GM12878 (cell line): Measurements from ENCODE around the gene GIGYF1. TPM values are rescaled to one million over a fixed set of nuclear protein-coding genes. Genes with fewer than 3 reads are reported as not detected.

Experiments used
- ATAC-seq: fragments of 200-7000 bp; cut with Tn5 transposase; 3 replicates; pipeline ENCODE4 v1.9.1; 2020; ENCODE audit warnings: mild to moderate bottlenecking, moderate library complexity
- BruUV-seq: library from RNA; stranded (reverse); fragments of 400-500 nt; replicated peaks from 2 replicates; lab custom pipeline; 2021; lab: Mats Ljungman, UMichigan
- CTCF ChIA-PET: fragments of 300-600 bp; sonication (Branson Sonifier 250); formaldehyde crosslinking; extraction: SDS; loops from one replicate; lab custom pipeline; 2021; ENCODE audit warnings: inconsistent platforms; lab: Yijun Ruan, JAX
- POLR2A ChIA-PET: fragments of 350-600 bp; formaldehyde crosslinking; extraction: SDS; loops from one replicate; lab custom pipeline; 2021; ENCODE audit warnings: inconsistent platforms; lab: Charles Lee
- RAD21 ChIA-PET: fragments of 300-600 bp; sonication (Branson Sonifier 250); formaldehyde crosslinking; loops from one replicate; lab custom pipeline; 2023; ENCODE audit warnings: antibody characterized with exemption; ENCODE audit not compliant: unreplicated experiment; lab: Charles Lee
- SMC1A ChIA-PET: fragments of 300-600 bp; sonication (Branson Sonifier 250); formaldehyde crosslinking; loops from one replicate; lab custom pipeline; 2023; ENCODE audit not compliant: unreplicated experiment, uncharacterized antibody; lab: Charles Lee
- DNase-seq: peaks from one replicate; pipeline ENCODE4 v3.0.0-alpha.2; 2011; ENCODE audit warnings: low read depth, low spot score
- FAIRE-seq: peaks from 3 replicates; lab custom pipeline; 2011; peaks lifted over from hg19 to GRCh38; lab: Jason Lieb, UNC
- H2AFZ ChIP-seq: 2 replicates; pipeline ENCODE4 v1.6.0; 2011; ENCODE audit warnings: low read depth, low read length, control low read depth; ENCODE audit not compliant: control insufficient read depth
- H3K27ac ChIP-seq: 2 replicates; pipeline ENCODE4 v1.5.1; 2011; ENCODE audit warnings: control low read depth; ENCODE audit not compliant: control insufficient read depth, insufficient read depth
- H3K27me3 ChIP-seq, 2 experiments: replicated peaks in 1 of 2; 2 replicates each; pipeline versions ENCODE4 v1.6.0 to v1.6.1; 2011; ENCODE audit warnings: low read length in 1 of 2; ENCODE audit not compliant: control insufficient read depth in 2 of 2, insufficient read depth in 2 of 2
- H3K36me3 ChIP-seq, 2 experiments: 2 replicates each; pipeline ENCODE4 v1.5.1; 2011; ENCODE audit warnings: low read length in 1 of 2; ENCODE audit not compliant: control insufficient read depth in 2 of 2, insufficient read depth in 2 of 2
- H3K4me1 ChIP-seq: 2 replicates; pipeline ENCODE4 v1.6.1; 2011; ENCODE audit warnings: mild to moderate bottlenecking, low read length, moderate library complexity, mixed read lengths; ENCODE audit not compliant: control insufficient read depth, insufficient read depth
- H3K4me2 ChIP-seq: 2 replicates; pipeline ENCODE4 v1.6.0; 2011; ENCODE audit warnings: control low read depth; ENCODE audit not compliant: control insufficient read depth, insufficient read depth
- H3K4me3 ChIP-seq: fragments of 200-600 bp; sonication (generic); 2 replicates; pipeline ENCODE4 v1.5.1; 2016
- H3K79me2 ChIP-seq: 2 replicates; pipeline ENCODE4 v1.6.0; 2011; ENCODE audit warnings: low read length; ENCODE audit not compliant: control insufficient read depth, insufficient read depth
- H3K9ac ChIP-seq: 2 replicates; pipeline ENCODE4 v1.8.0; 2011; ENCODE audit warnings: low read length, control low read depth, mixed read lengths; ENCODE audit not compliant: control insufficient read depth, insufficient read depth
- H3K9me3 ChIP-seq: replicated peaks from 3 replicates; pipeline ENCODE4 v1.5.1; 2011; ENCODE audit warnings: mild to moderate bottlenecking, low read length; ENCODE audit not compliant: control insufficient read depth, insufficient read depth
- H4K20me1 ChIP-seq: 2 replicates; pipeline ENCODE4 v1.6.0; 2011; ENCODE audit not compliant: control insufficient read depth, insufficient read depth
- HCFC1 ChIP-seq: fragments of 150-350 bp; IDR thresholded peaks from 2 replicates; pipeline ENCODE4 v1.6.1; 2014; ENCODE audit warnings: low read length
- JUNB ChIP-seq: IDR thresholded peaks from 2 replicates; pipeline ENCODE4 v1.6.1; 2016; ENCODE audit warnings: antibody characterized with exemption, mild to moderate bottlenecking
- POLR2AphosphoS2 ChIP-seq: IDR thresholded peaks from 2 replicates; pipeline ENCODE4 v1.6.1; 2011; ENCODE audit warnings: low read depth, mild to moderate bottlenecking, low read length, improper control_type of control experiment, moderate library complexity
- SREBF1 ChIP-seq: IDR thresholded peaks from 2 replicates; pipeline ENCODE4 v1.6.1; 2012; ENCODE audit warnings: mild to moderate bottlenecking, low read length
- ZNF217 ChIP-seq: fragments of 450-650 bp; IDR thresholded peaks from 2 replicates; pipeline ENCODE4 v1.6.1; 2017; ENCODE audit warnings: antibody characterized with exemption, mild to moderate bottlenecking
- ZNF384 ChIP-seq: IDR thresholded peaks from 2 replicates; pipeline ENCODE4 v1.6.1; 2012; ENCODE audit warnings: low read depth, mild to moderate bottlenecking, low read length, improper control_type of control experiment, borderline replicate concordance
- ZNF622 ChIP-seq: fragments of 450-650 bp; IDR thresholded peaks from 2 replicates; pipeline ENCODE4 v1.6.1; 2017; ENCODE audit warnings: mild to moderate bottlenecking, inconsistent platforms
- WGBS: methylation state at CpG from one replicate; pipeline ENCODE4 v1.1.6; 2016; ENCODE audit warnings: low lambda C conversion rate; ENCODE audit not compliant: insufficient replicate concordance, insufficient coverage; ENCODE audit errors: missing lambda C conversion rate; 5-methylcytosine and 5-hydroxymethylcytosine counted together
- in situ Hi-C: fragments of 300-500 bp; cut with MboI; formaldehyde crosslinking; loops from 9 replicates; pipeline ENCODE4 v1.14.3; 2018; ENCODE audit warnings: mixed read lengths
- intact Hi-C: fragments of 100-400 bp; cut with micrococcal nuclease; formaldehyde crosslinking; loops from one replicate; pipeline ENCODE4 v1.14.2; 2022; ENCODE audit not compliant: unreplicated experiment
- polyA plus RNA-seq, 11 experiments: library from polyadenylated mRNA; depleted of rRNA in 4 of 11; unstranded in 6 of 11; stranded (reverse) in 5 of 11; fragments of >200 nt; fragmentation: Nextera tagmentation in 4 of 11; fragmentation: Illumina TruSeq in 1 of 11; extraction: Ambion mirVana in 4 of 11; extraction: Trizol in 1 of 11; gene quantifications; 1 replicate in 1 of 11; 2 replicates in 10 of 11; pipeline versions ENCODE4 v1.2.1 to v1.2.3, GENCODE V29; 2011 to 2016; ENCODE audit warnings: inconsistent platforms in 2 of 11, missing spikeins in 2 of 11, low read depth in 1 of 11
- total RNA-seq, 4 experiments: library from RNA; depleted of rRNA in 3 of 4; stranded (reverse); fragments of >200 nt in 3 of 4; fragmentation: Illumina TruSeq in 1 of 4; extraction: Trizol in 1 of 4; gene quantifications; 2 replicates each; pipeline versions ENCODE4 v1.2.1 to v1.2.3, GENCODE V29; 2013 to 2021
- TF ChIP-seq, protein P1 (sequence below): fragments of 450-650 bp; IDR thresholded peaks from 2 replicates; pipeline ENCODE4 v1.6.1; 2017; ENCODE audit warnings: mild to moderate bottlenecking
- TF ChIP-seq, protein P2 (sequence below): IDR thresholded peaks from 2 replicates; pipeline ENCODE4 v1.6.1; 2012; ENCODE audit warnings: improper control_type of control experiment, low read depth, low read length; ENCODE audit not compliant: insufficient replicate concordance
- TF ChIP-seq, protein P3 (sequence below): fragments of 450-650 bp; IDR thresholded peaks from 2 replicates; pipeline ENCODE4 v1.6.1; 2016; ENCODE audit warnings: mild to moderate bottlenecking
- TF ChIP-seq, protein P4 (sequence below): IDR thresholded peaks from 2 replicates; pipeline ENCODE4 v1.6.1; 2011; ENCODE audit warnings: mild to moderate bottlenecking, low read depth, low read length, moderate library complexity; ENCODE audit not compliant: insufficient replicate concordance

The GIGYF1 gene
- total and polyA plus RNA-seq, 10 of the 15 experiments (the other 5 are each of a cell fraction or from before 2014, with no cell fraction given), result 0.31 to 47.2 (median 9.9) TPM

DNA sequence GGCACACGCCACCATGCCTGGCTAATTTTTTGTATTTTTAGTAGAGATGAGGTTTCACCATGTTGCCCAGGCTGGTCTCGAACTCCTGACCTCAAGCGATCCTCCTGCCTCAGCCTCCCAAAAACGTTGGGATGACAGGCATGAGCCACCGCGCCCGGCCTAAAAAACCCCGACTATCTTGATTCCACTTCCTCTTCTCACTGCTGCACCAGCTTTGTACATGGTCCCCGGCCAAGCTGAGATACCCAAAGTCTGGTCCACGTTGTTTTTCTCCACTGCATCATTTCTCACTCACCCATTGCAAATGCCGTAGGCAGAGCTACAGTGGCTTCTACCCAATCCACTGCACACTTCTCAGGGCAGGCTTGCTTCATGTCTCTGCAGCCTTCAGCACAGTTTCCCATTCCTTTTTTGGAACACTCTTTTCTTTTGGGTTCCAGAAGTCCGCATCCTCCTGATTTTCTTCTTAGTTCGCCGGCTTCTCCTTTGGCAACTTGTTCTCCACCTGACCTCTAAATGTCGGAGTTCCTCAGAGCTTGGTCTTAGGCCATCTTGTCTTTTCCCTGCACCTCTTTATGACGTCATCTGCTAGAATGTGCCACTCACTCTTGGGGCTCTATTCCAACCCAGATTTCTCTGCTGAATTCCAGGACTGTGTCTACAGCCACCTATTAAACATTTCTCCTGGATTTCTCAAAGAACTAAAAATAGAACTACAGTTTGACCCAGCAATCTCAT, 26.6 kb downstream of the GIGYF1 start (continued):
- TF ChIP-seq SREBF1, result no peak

DNA sequence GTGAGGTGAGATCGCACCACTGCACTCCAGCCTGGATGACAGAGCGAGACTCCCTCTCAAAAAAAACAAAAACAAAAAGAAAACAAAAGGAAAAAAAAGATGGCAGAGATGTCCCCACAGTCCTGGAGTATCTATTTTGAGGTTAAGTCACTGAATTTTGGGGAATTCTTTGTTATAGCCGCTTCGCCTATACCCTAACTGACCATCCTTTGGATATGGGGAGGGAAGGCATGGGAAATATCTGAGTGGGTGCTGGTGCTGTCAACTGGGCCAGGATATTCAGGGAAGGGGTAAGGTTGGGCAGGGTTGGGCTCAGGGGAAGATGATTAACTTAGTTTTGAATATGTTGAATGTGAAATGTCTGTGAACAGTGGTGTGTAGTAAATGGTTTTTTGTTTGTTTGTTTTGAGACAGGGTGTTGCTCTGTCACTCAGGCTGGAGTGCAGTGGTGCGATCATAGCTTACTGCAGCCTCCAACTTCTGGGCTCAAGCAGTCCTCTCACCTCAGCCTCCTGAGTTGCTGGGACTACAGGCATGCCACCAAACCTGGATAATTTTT, 28.8 kb downstream of the GIGYF1 start:
- H2AFZ ChIP-seq, result no peak overlapping the region
- H3K36me3 ChIP-seq, result no peaks in the 10 kb centered on the region
- ATAC-seq (no peak), DNase-seq (no peak), FAIRE-seq (no peak)
- H3K4me1 ChIP-seq, result no peaks in the 10 kb centered on the region
- ChIA-PET SMC1A (no interaction called here), CTCF (interaction anchor here (0.7 kb wide), 1 partner anchor 31 kb away, joined by 3 read pairs; no protein-coding TSS in a partner anchor), RAD21 (no interaction called here), POLR2A (interaction anchor here (1.1 kb wide), 1 partner anchor 48 kb away, joined by 3 read pairs; no protein-coding TSS in a partner anchor)
- in situ Hi-C loops (no loop called here), intact Hi-C loops (no loop called here)
- no peak overlapping the region for H3K9ac ChIP-seq
- no peaks in the 10 kb centered on the region; a peak in 1 of 4 replicates for H3K27me3 ChIP-seq
- no TSS peak for BruUV-seq
- H3K27ac ChIP-seq, result no peak overlapping the region
- 69% methylated on average over 5 of the region's 5 CpGs for WGBS
- no peaks in the 10 kb centered on the region for H3K79me2 ChIP-seq
- H3K9me3 ChIP-seq, result no peaks in the 10 kb centered on the region
- H3K4me2 ChIP-seq, result no peak overlapping the region
- H3K4me3 ChIP-seq, result no peak overlapping the region
- H4K20me1 ChIP-seq, result no peaks in the 10 kb centered on the region
- TF ChIP-seq, protein P1, sequence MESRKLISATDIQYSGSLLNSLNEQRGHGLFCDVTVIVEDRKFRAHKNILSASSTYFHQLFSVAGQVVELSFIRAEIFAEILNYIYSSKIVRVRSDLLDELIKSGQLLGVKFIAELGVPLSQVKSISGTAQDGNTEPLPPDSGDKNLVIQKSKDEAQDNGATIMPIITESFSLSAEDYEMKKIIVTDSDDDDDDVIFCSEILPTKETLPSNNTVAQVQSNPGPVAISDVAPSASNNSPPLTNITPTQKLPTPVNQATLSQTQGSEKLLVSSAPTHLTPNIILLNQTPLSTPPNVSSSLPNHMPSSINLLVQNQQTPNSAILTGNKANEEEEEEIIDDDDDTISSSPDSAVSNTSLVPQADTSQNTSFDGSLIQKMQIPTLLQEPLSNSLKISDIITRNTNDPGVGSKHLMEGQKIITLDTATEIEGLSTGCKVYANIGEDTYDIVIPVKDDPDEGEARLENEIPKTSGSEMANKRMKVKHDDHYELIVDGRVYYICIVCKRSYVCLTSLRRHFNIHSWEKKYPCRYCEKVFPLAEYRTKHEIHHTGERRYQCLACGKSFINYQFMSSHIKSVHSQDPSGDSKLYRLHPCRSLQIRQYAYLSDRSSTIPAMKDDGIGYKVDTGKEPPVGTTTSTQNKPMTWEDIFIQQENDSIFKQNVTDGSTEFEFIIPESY, result no peak
- TF ChIP-seq SREBF1 (no peak), POLR2AphosphoS2 (no peak), HCFC1 (no peak), ZNF622 (no peak), JUNB (no peak), ZNF217 (no peak), ZNF384 (no peak)
- TF ChIP-seq, protein P2, sequence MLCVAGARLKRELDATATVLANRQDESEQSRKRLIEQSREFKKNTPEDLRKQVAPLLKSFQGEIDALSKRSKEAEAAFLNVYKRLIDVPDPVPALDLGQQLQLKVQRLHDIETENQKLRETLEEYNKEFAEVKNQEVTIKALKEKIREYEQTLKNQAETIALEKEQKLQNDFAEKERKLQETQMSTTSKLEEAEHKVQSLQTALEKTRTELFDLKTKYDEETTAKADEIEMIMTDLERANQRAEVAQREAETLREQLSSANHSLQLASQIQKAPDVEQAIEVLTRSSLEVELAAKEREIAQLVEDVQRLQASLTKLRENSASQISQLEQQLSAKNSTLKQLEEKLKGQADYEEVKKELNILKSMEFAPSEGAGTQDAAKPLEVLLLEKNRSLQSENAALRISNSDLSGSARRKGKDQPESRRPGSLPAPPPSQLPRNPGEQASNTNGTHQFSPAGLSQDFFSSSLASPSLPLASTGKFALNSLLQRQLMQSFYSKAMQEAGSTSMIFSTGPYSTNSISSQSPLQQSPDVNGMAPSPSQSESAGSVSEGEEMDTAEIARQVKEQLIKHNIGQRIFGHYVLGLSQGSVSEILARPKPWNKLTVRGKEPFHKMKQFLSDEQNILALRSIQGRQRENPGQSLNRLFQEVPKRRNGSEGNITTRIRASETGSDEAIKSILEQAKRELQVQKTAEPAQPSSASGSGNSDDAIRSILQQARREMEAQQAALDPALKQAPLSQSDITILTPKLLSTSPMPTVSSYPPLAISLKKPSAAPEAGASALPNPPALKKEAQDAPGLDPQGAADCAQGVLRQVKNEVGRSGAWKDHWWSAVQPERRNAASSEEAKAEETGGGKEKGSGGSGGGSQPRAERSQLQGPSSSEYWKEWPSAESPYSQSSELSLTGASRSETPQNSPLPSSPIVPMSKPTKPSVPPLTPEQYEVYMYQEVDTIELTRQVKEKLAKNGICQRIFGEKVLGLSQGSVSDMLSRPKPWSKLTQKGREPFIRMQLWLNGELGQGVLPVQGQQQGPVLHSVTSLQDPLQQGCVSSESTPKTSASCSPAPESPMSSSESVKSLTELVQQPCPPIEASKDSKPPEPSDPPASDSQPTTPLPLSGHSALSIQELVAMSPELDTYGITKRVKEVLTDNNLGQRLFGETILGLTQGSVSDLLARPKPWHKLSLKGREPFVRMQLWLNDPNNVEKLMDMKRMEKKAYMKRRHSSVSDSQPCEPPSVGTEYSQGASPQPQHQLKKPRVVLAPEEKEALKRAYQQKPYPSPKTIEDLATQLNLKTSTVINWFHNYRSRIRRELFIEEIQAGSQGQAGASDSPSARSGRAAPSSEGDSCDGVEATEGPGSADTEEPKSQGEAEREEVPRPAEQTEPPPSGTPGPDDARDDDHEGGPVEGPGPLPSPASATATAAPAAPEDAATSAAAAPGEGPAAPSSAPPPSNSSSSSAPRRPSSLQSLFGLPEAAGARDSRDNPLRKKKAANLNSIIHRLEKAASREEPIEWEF, result no peak
- TF ChIP-seq, protein P3, sequence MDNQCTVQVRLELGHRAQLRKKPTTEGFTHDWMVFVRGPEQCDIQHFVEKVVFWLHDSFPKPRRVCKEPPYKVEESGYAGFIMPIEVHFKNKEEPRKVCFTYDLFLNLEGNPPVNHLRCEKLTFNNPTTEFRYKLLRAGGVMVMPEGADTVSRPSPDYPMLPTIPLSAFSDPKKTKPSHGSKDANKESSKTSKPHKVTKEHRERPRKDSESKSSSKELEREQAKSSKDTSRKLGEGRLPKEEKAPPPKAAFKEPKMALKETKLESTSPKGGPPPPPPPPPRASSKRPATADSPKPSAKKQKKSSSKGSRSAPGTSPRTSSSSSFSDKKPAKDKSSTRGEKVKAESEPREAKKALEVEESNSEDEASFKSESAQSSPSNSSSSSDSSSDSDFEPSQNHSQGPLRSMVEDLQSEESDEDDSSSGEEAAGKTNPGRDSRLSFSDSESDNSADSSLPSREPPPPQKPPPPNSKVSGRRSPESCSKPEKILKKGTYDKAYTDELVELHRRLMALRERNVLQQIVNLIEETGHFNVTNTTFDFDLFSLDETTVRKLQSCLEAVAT, result no peak
- TF ChIP-seq, protein P4, sequence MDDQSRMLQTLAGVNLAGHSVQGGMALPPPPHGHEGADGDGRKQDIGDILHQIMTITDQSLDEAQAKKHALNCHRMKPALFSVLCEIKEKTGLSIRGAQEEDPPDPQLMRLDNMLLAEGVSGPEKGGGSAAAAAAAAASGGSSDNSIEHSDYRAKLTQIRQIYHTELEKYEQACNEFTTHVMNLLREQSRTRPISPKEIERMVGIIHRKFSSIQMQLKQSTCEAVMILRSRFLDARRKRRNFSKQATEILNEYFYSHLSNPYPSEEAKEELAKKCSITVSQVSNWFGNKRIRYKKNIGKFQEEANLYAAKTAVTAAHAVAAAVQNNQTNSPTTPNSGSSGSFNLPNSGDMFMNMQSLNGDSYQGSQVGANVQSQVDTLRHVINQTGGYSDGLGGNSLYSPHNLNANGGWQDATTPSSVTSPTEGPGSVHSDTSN, result no peak
